Measurements from ENCODE around the gene PTPN4.

PTPN4 gene

GRCh38 chr2:119820275-119820674 is 60.6 kb downstream of the PTPN4 start:
- DNase-seq: no peak
- TF ChIP-seq GATA1 (IDR thresholded peaks at IDR 0.05; ENCODE audit: low read depth, low read length) (no peak), POLR2A (IDR thresholded peaks at IDR 0.05; ENCODE audit: low read length) (no peak)

- no peak for DNase-seq
- TF ChIP-seq POLR2A (IDR thresholded peaks at IDR 0.05; ENCODE audit: low read length) (no peak), GATA1 (IDR thresholded peaks at IDR 0.05; ENCODE audit: low read depth, low read length) (no peak)
Measured at GRCh38 chr2:119821266-119821665, 61.5 kb downstream of the PTPN4 start.

GRCh38 chr2:119823734-119824334 is 64.1 kb downstream of the PTPN4 start:
- DNase-seq: peak; percentile 37 to 46
- no peak for TF ChIP-seq POLR2A (IDR thresholded peaks at IDR 0.05; ENCODE audit: low read length)
- no peak for TF ChIP-seq GATA1 (IDR thresholded peaks at IDR 0.05; ENCODE audit: low read depth, low read length)

- TF ChIP-seq POLR2A (IDR thresholded peaks at IDR 0.05; ENCODE audit: low read length): no peak
- TF ChIP-seq GATA1 (IDR thresholded peaks at IDR 0.05; ENCODE audit: low read depth, low read length): no peak
- peak; percentile 57 to 67 for DNase-seq
Measured at GRCh38 chr2:119826370-119826961, 66.7 kb downstream of the PTPN4 start.

- TF ChIP-seq POLR2A (IDR thresholded peaks at IDR 0.05; ENCODE audit: low read length) (no peak), GATA1 (IDR thresholded peaks at IDR 0.05; ENCODE audit: low read depth, low read length) (no peak)
- no peak for DNase-seq
Measured at GRCh38 chr2:119827866-119828507, 68.3 kb downstream of the PTPN4 start.

GRCh38 chr2:119836455-119837142 is 76.9 kb downstream of the PTPN4 start:
- DNase-seq: no peak
- TF ChIP-seq POLR2A (IDR thresholded peaks at IDR 0.05; ENCODE audit: low read length): no peak
- TF ChIP-seq GATA1 (IDR thresholded peaks at IDR 0.05; ENCODE audit: low read depth, low read length): no peak

- no peak for DNase-seq
- TF ChIP-seq GATA1 (IDR thresholded peaks at IDR 0.05; ENCODE audit: low read depth, low read length): no peak
- TF ChIP-seq POLR2A (IDR thresholded peaks at IDR 0.05; ENCODE audit: low read length): no peak
Measured at GRCh38 chr2:119837350-119837749, 77.6 kb downstream of the PTPN4 start.

GRCh38 chr2:119837759-119838158 is 78.0 kb downstream of the PTPN4 start:
- DNase-seq: no peak
- TF ChIP-seq GATA1 (IDR thresholded peaks at IDR 0.05; ENCODE audit: low read depth, low read length) (no peak), POLR2A (IDR thresholded peaks at IDR 0.05; ENCODE audit: low read length) (no peak)

- DNase-seq: no peak
- no peak for TF ChIP-seq GATA1 (IDR thresholded peaks at IDR 0.05; ENCODE audit: low read depth, low read length)
- no peak for TF ChIP-seq POLR2A (IDR thresholded peaks at IDR 0.05; ENCODE audit: low read length)
Measured at GRCh38 chr2:119838179-119838578, 78.5 kb downstream of the PTPN4 start.

- TF ChIP-seq GATA1 (IDR thresholded peaks at IDR 0.05; ENCODE audit: low read depth, low read length) (no peak), POLR2A (IDR thresholded peaks at IDR 0.05; ENCODE audit: low read length) (no peak)
- DNase-seq: no peak
Measured at GRCh38 chr2:119841550-119841949, 81.8 kb downstream of the PTPN4 start.

- no peak for DNase-seq
- no peak for TF ChIP-seq GATA1 (IDR thresholded peaks at IDR 0.05; ENCODE audit: low read depth, low read length)
- no peak for TF ChIP-seq POLR2A (IDR thresholded peaks at IDR 0.05; ENCODE audit: low read length)
Measured at GRCh38 chr2:119846021-119846420, 86.3 kb downstream of the PTPN4 start.

- TF ChIP-seq GATA1 (IDR thresholded peaks at IDR 0.05; ENCODE audit: low read depth, low read length): no peak
- no peak for TF ChIP-seq POLR2A (IDR thresholded peaks at IDR 0.05; ENCODE audit: low read length)
- DNase-seq: no peak
Measured at GRCh38 chr2:119849838-119850565, 90.3 kb downstream of the PTPN4 start.

GRCh38 chr2:119852214-119852613 is 92.5 kb downstream of the PTPN4 start:
- DNase-seq: no peak
- TF ChIP-seq POLR2A (IDR thresholded peaks at IDR 0.05; ENCODE audit: low read length): no peak
- TF ChIP-seq GATA1 (IDR thresholded peaks at IDR 0.05; ENCODE audit: low read depth, low read length): no peak

Data from erythroblast (primary cell).